T-helper 1 cell treated with Interleukin-12 subunit alpha and Interleukin-12 subunit beta and Interleukin-4 antibody, amounts not matched to agents 30 ng/mL and 1 ng/mL, for 36 hours (primary cell): ENCODE results near the gene OVCH1. TPM values are rescaled to one million over a fixed set of nuclear protein-coding genes. Genes with fewer than 3 reads are reported as not detected.
"Not testable (repeated sequence)": the region's sequence is repeated elsewhere in the genome, so short reads cannot be mapped to it uniquely, and the experiment has no call there.

Source experiments
- intact Hi-C: fragments of 100-400 bp; cut with micrococcal nuclease; formaldehyde crosslinking; loops from one replicate; pipeline ENCODE4 v1.15.1; 2024
- total RNA-seq: library from RNA; stranded (reverse); gene quantifications from 2 replicates; pipeline ENCODE4 v1.2.3, GENCODE V29; 2022

Gene OVCH1
- total RNA-seq, 1 donor from 2014 or later = not detected

GRCh38 chr12:29414368-29414767 lies 83.1 kb downstream of the OVCH1 start:
- intact Hi-C loops = no loop called here

- intact Hi-C loops = no loop called here
These were observed 91.9 kb downstream of the OVCH1 start for GRCh38 chr12:29405561-29405960.

- intact Hi-C loops = no loop called here
These were observed 93.5 kb downstream of the OVCH1 start for GRCh38 chr12:29403991-29404390.

- intact Hi-C loops = no loop called here
These were observed 95.0 kb downstream of the OVCH1 start for GRCh38 chr12:29402437-29402836.

GRCh38 chr12:29398495-29398894 lies 99.0 kb downstream of the OVCH1 start:
- intact Hi-C loops = no loop called here

- intact Hi-C loops = no loop called here
These were observed 100.7 kb downstream of the OVCH1 start for GRCh38 chr12:29396774-29397173.

GRCh38 chr12:29395356-29395755 lies 102.1 kb downstream of the OVCH1 start:
- intact Hi-C loops = no loop called here

GRCh38 chr12:29390419-29390818 lies 107.1 kb downstream of the OVCH1 start:
- intact Hi-C loops = loop anchor here (1.0 kb wide), 1 partner anchor 9 kb away; the partner anchor contains the start of gene ERGIC2

- intact Hi-C loops = no loop called here
These were observed 108.1 kb downstream of the OVCH1 start for GRCh38 chr12:29389295-29389919.

- intact Hi-C loops = not testable (repeated sequence)
These were observed 111.3 kb downstream of the OVCH1 start for GRCh38 chr12:29386084-29386680.

GRCh38 chr12:29385194-29385593 lies 112.3 kb downstream of the OVCH1 start:
- intact Hi-C loops = not testable (repeated sequence)

- intact Hi-C loops = loop anchor here (5.0 kb wide), 2 partner anchors 1190 to 1560 kb away; partner anchors contain the start of gene CCDC91
These were observed 115.2 kb downstream of the OVCH1 start for GRCh38 chr12:29382251-29382650.

- intact Hi-C loops = loop anchor here (1.0 to 5.0 kb wide), 14 partner anchors 9 to 1945 kb away; partner anchors contain the start of genes CCDC91, DDX11, FAR2 and MRPS35
These were observed 116.7 kb downstream of the OVCH1 start, which contains the start of gene ERGIC2 for GRCh38 chr12:29380536-29381523. Gene ERGIC2 (minus strand): TSS chr12:29381172. CDS start chr12:29371633, 9,539 bp downstream.

Other genes with a start within 250 kb of the OVCH1 start
- 72.6 and 80.8 TPM in 2 replicates for gene ERGIC2, start 116.5 kb downstream of the OVCH1 start, total RNA-seq